Brain microvascular endothelial cell (primary cell): Measurements from ENCODE around the gene KCNH5.

Experiments used
- DNase-seq: peaks from one replicate; pipeline ENCODE4 v3.0.0-alpha.2; 2020
- H3K27ac ChIP-seq: fragments of 250-450 bp; sonication (Bioruptor Pico); 2 replicates; pipeline ENCODE4 v1.5.1; 2020; ENCODE audit warnings: mild to moderate bottlenecking, moderate library complexity
- H3K27me3 ChIP-seq: fragments of 250-450 bp; sonication (Bioruptor Pico); replicated peaks from 2 replicates; pipeline ENCODE4 v1.5.1; 2020; ENCODE audit warnings: mild to moderate bottlenecking
- H3K36me3 ChIP-seq: fragments of 250-450 bp; sonication (Bioruptor Pico); replicated peaks from 2 replicates; pipeline ENCODE4 v1.5.1; 2020; ENCODE audit warnings: mild to moderate bottlenecking
- H3K4me3 ChIP-seq: 2 replicates; pipeline ENCODE4 v1.5.1; 2011; ENCODE audit warnings: low read depth, mild to moderate bottlenecking, control low read depth, low read length, moderate library complexity
- CTCF ChIP-seq: IDR thresholded peaks from 2 replicates; pipeline ENCODE4 v1.5.1; 2011; ENCODE audit warnings: low read depth, mild to moderate bottlenecking, moderate library complexity, low read length, control low read depth, inconsistent platforms; ENCODE audit errors: missing control alignments
- in situ Hi-C: cut with HindIII; loops from 2 replicates; pipeline ENCODE4 v1.10.0; 2017; ENCODE audit warnings: low sequenced_read_pairs, low pct_ligation_motif_present

Gene KCNH5

GRCh38 chr14:63055631-63056030, 10.4 kb upstream of the KCNH5 start:
- no peak overlapping the region for H3K4me3 ChIP-seq
- no peak overlapping the region for H3K27ac ChIP-seq
- DNase-seq = no peak
- TF ChIP-seq CTCF = no peak
- no peaks in the 10 kb centered on the region for H3K36me3 ChIP-seq
- H3K27me3 ChIP-seq = no peaks in the 10 kb centered on the region
- in situ Hi-C loops = no loop called here

GRCh38 chr14:63051992-63052391, 6.7 kb upstream of the KCNH5 start:
- Histone ChIP-seq H3K4me3 (no peak overlapping the region), H3K27ac (no peak overlapping the region), H3K27me3 (peaks cover 11% of the 10 kb centered on the region), H3K36me3 (no peaks in the 10 kb centered on the region)
- in situ Hi-C loops = no loop called here
- no peak for DNase-seq
- TF ChIP-seq CTCF = no peak

GRCh38 chr14:63051301-63051700, 6.0 kb upstream of the KCNH5 start:
- TF ChIP-seq CTCF = no peak
- no peak for DNase-seq
- in situ Hi-C loops = no loop called here
- Histone ChIP-seq H3K36me3 (no peaks in the 10 kb centered on the region), H3K27ac (no peak overlapping the region), H3K4me3 (no peak overlapping the region), H3K27me3 (peaks cover 17% of the 10 kb centered on the region)

- H3K27ac ChIP-seq = no peak overlapping the region
- in situ Hi-C loops = no loop called here
- H3K27me3 ChIP-seq = peaks cover 23% of the 10 kb centered on the region
- no peak for TF ChIP-seq CTCF
- H3K4me3 ChIP-seq = no peak overlapping the region
- no peak for DNase-seq
- H3K36me3 ChIP-seq = no peaks in the 10 kb centered on the region
Measured at GRCh38 chr14:63050694-63051093, 5.4 kb upstream of the KCNH5 start.

GRCh38 chr14:63046339-63047268, 1.3 kb upstream of the KCNH5 start:
- DNase-seq = no peak
- Histone ChIP-seq H3K27ac (no peak overlapping the region), H3K36me3 (no peaks in the 10 kb centered on the region), H3K27me3 (peaks cover 41% of the 10 kb centered on the region), H3K4me3 (no peak overlapping the region)
- TF ChIP-seq CTCF = no peak
- in situ Hi-C loops = no loop called here
